GM21737 (cell line): Measurements from ENCODE around the gene BNIP2.
A peak's percentile ranks its signal among the peaks of the same experiment; 100 is the strongest.
"Not testable (repeated sequence)": the region's sequence is repeated elsewhere in the genome, so short reads cannot be mapped to it uniquely, and the experiment has no call there.

Experiments used
- ATAC-seq: cut with Tn5 transposase; IDR thresholded peaks from one replicate; pipeline ENCODE4 v1.9.1; 2021; ENCODE audit warnings: mild to moderate bottlenecking, moderate library complexity; ENCODE audit not compliant: unreplicated experiment

BNIP2 gene

GRCh38 chr15:59688423-59688781 lies 718 bp downstream of the BNIP2 start:
- peak; percentile 1 for ATAC-seq

GRCh38 chr15:59687836-59688235 lies 1.3 kb downstream of the BNIP2 start:
- ATAC-seq: no peak

- no peak for ATAC-seq
These were observed 2.7 kb downstream of the BNIP2 start for GRCh38 chr15:59686389-59686788.

DNA sequence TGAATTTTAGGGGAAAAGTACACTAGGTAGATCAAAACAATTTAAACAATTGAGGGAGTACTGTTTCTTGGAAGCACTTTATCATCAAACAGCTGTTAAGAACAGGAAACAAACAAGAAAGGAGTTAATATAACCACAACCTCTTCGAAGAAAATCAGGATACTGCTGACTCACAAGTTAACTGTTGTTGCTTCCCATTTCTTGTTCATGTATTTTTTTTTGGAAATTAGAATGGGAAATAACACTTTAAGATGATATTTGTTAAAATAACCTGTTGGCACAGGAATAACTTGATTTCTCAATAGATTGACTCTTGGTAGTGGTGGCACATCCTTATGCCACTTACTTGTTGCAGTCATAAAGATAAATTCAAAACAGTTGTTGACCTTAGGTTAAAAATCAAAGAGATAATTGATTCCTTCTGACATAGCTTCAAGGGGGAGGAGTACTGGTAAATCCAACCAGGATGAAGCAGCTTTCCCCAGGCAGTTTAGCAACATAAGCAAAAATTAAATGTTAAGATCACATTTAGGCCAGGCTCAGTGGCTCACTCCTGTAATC lies 3.3 kb downstream of the BNIP2 start:
- ATAC-seq: no peak

- ATAC-seq: no peak
These were observed 8.2 kb downstream of the BNIP2 start for GRCh38 chr15:59680870-59681269.

- ATAC-seq: no peak
These were observed 8.8 kb downstream of the BNIP2 start for GRCh38 chr15:59680346-59680745.

DNA sequence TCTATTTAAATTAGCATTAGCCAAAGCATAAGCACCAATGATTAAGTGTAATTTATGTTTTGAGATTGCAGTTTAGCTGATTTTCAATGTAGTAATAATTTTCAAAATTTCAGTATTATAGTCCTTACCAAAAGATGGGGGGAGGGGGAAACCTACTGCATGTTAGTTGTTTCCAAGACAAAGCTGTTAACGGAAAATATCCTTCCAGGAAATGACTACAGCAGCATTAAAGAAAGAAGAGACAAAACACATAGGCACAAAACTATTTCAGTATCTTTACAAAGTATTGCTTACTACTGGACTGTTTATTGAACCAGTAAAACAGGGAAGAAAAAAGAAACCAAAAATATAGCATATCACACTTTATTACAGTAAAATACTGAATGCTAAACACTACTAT lies 10.5 kb downstream of the BNIP2 start:
- ATAC-seq: no peak

GRCh38 chr15:59678172-59678571 lies 10.9 kb downstream of the BNIP2 start:
- ATAC-seq: no peak

DNA sequence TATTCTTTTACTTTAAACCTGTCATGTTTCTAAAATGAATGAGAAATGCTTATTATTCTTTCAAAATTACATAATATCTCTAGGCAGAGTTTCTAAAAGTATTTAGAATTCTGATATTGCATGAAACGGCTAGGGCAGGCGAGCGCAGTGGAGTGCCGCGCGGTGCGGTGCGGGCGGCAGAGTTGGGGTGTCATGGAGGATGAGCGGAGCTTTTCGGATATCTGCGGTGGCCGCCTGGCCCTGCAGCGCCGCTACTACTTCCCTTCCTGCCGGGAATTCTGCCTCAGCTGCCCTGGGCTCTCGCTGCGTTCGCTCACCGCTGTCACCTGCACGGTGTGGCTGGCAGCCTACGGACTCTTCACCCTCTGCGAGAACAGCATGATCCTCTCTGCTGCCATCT lies 12.6 kb downstream of the BNIP2 start:
- no peak for ATAC-seq

GRCh38 chr15:59674361-59674877 lies 14.7 kb downstream of the BNIP2 start:
- ATAC-seq: no peak

DNA sequence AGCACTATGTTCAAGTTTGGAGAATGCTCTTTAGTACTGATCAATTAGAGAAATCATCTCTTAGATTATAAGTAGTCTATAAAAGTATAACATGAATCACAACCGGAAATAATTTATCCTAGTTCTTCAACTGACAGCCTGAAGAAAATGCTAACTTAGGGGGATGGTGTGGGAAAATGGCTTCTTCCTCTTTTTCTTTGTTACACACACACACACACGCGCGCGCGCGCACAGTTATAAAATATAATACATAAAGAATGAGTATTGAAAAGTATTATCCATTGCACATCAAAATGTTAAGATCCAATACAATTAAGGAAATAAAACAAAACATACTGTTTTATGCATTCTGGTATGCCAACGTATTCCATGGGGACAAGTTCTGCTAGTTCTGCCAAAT lies 20.6 kb downstream of the BNIP2 start:
- no peak for ATAC-seq

DNA sequence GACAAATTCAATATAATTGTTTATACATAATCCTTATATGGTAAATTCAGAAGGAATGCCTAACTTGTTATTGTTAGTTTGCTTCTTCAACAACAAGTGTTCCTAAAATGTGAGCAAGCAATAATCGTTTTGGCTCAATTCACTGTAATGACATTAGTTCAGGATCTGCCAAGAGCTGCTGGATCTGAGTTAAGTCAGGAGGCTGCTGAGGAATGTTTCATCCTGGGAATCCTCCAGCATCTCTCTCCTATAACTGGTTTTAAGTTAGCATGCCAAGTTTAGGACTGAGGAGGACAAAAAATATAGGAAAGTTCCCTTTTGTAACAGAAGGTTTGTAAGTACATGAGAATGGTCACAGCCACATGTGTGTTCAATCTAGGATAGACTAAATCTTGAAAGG lies 26.9 kb downstream of the BNIP2 start:
- no peak for ATAC-seq

DNA sequence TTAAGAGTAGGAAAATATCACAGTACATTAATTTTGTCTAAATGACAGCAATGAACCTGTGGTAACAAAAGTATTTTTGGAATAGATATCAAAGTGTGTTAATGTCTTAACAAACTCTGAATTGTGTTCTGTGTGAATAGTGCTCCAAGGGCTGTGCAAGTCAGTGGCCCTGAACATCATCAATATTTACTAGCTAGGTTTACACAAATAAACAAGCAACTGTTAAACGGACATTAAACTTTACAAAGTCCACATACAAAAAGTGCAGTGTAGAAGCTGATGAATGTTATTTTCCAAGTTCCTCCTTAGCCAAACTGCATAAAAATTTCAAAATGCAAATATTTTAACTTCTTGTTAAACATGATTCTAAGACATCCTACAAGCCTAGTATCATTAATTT lies 29.8 kb downstream of the BNIP2 start:
- no peak for ATAC-seq

- peak; percentile 4 for ATAC-seq
These were observed 31.4 kb downstream of the BNIP2 start for GRCh38 chr15:59657635-59658125.

DNA sequence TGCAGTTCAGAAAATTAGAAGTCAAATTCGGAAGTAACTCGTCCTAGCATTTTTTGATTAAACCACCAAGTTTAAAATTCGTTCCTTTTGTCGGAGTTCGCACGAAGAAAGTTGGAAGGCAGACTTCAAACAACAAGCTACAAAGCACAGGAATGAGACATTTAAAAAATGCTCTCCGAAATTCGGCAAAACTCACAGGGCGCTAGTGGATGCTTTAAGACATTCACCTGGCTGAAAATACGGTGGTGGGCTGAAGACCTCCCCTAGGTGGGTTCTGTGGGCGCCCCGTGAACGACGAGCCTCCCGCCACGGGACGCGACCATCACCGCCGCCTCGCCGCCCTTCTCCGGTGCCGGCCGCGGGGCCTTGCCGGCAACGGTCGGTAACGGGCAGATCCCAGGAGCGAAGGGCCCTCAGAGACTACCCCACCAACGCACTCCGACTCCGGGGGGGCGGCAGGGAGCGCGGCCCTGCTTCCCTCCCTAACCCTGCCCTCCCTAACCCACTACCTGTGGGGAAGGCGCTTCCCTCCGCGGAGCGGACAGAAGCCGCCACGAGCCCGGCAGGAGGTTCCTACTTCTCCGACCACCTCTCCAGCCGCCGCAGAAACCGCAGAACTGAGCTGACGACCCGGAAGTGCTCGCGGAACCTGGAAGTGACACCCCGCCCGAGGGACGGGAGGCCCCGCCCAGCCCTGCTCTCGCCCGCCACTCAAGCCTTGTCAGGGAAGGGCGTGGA lies 32.1 kb downstream of the BNIP2 start, which contains the start of gene GTF2A2:
TSS of gene GTF2A2 (minus strand) at position 619 of the 738 bp plus-strand sequence. CDS start 5,238 bp downstream, outside the sequence.
- peak; percentile 98 for ATAC-seq

GRCh38 chr15:59654046-59654445 lies 35.1 kb downstream of the BNIP2 start:
- no peak for ATAC-seq

DNA sequence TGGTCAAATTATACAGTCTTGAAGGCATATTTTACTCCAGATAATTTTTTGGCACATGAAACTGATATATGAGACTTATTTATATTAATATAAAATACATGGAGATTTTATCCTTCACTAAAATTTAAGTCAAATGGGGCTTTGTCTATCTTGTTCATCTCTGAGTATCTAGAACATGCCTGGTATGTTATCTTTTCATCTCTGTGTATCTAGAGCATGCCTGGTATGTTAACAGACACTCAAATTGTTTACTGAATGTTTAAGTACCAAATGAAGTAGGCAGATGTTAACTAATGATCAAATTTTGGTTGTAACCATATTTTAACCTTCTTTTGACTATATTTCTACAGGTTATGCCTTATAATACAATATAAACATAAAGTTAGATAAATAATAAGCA lies 39.5 kb downstream of the BNIP2 start:
- ATAC-seq: no peak

GRCh38 chr15:59647085-59647484 lies 42.0 kb downstream of the BNIP2 start:
- ATAC-seq: no peak

- no peak for ATAC-seq
These were observed 42.8 kb downstream of the BNIP2 start for GRCh38 chr15:59646277-59646676.

- ATAC-seq: not testable (repeated sequence)
These were observed 43.3 kb downstream of the BNIP2 start for GRCh38 chr15:59645812-59646211.

GRCh38 chr15:59644756-59645155 lies 44.4 kb downstream of the BNIP2 start:
- no peak for ATAC-seq

DNA sequence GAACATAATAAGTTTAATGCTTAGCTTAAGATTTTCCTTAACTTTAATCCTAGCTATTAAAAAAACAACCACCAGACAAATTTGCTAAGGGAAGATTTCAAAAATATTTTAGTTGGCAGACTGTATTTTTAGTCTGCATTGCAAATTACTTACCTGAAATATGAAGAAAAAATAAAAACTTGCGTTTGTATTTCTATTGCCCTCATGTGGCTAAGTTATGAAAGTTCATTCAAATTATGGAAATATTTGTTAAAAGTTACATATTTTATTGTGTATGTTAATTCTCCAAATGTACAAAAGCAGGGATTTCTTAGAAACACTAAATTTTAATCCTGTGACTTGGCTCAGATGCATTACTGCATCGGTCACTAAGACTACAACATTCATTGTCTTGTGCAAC lies 46.8 kb downstream of the BNIP2 start:
- no peak for ATAC-seq
